SIG-M5 treated with dmso at 0.1 percent for 504 hours (cell line): ENCODE measurements around the gene CHST13.
"Not testable (repeated sequence)": the region's sequence is repeated elsewhere in the genome, so short reads cannot be mapped to it uniquely, and the experiment has no call there.

Source experiments
- DNase-seq: peaks from one replicate; lab custom pipeline; 2025; ENCODE audit not compliant: unreplicated experiment; lab: John Stamatoyannopoulos, UW

The CHST13 gene

GRCh38 chr3:126524429-126524988 is 554 bp downstream of the CHST13 start:
- DNase-seq, result no peak

- DNase-seq, result no peak
Measured at GRCh38 chr3:126525091-126525852, 1.3 kb downstream of the CHST13 start.

- DNase-seq, result no peak
Measured at GRCh38 chr3:126525853-126526667, 2.1 kb downstream of the CHST13 start.

GRCh38 chr3:126526668-126527005 is 2.7 kb downstream of the CHST13 start:
- no peak for DNase-seq

- no peak for DNase-seq
Measured at GRCh38 chr3:126527006-126527405, 3.1 kb downstream of the CHST13 start.

- peak; percentile 38 for DNase-seq
Measured at GRCh38 chr3:126527455-126528211, 3.7 kb downstream of the CHST13 start.

- DNase-seq, result no peak
Measured at GRCh38 chr3:126528419-126528799, 4.5 kb downstream of the CHST13 start.

- peak; percentile 88 for DNase-seq
Measured at GRCh38 chr3:126528800-126529541, 5.0 kb downstream of the CHST13 start.

- DNase-seq, result peak; percentile 77
Measured at GRCh38 chr3:126529585-126530170, 5.7 kb downstream of the CHST13 start.

GRCh38 chr3:126530171-126531050 is 6.5 kb downstream of the CHST13 start:
- DNase-seq, result peak; percentile 97

GRCh38 chr3:126531051-126531330 is 7.0 kb downstream of the CHST13 start:
- no peak for DNase-seq

- peak; percentile 34 for DNase-seq
Measured at GRCh38 chr3:126533506-126533905, 9.6 kb downstream of the CHST13 start.

GRCh38 chr3:126534716-126535115 is 10.8 kb downstream of the CHST13 start:
- not testable (repeated sequence) for DNase-seq

GRCh38 chr3:126535636-126536035 is 11.7 kb downstream of the CHST13 start:
- no peak for DNase-seq

GRCh38 chr3:126536126-126536525 is 12.2 kb downstream of the CHST13 start:
- DNase-seq, result no peak

- DNase-seq, result no peak
Measured at GRCh38 chr3:126537116-126537729, 13.3 kb downstream of the CHST13 start.

GRCh38 chr3:126537730-126538281 is 13.9 kb downstream of the CHST13 start:
- no peak for DNase-seq

- DNase-seq, result no peak
Measured at GRCh38 chr3:126538316-126538715, 14.4 kb downstream of the CHST13 start.

- no peak for DNase-seq
Measured at GRCh38 chr3:126538966-126539365, 15.0 kb downstream of the CHST13 start.
